GM12878 (cell line): ENCODE results near the gene ADAM19. TPM values are rescaled to one million over a fixed set of nuclear protein-coding genes. Genes with fewer than 3 reads are reported as not detected.

ENCODE experiments used
- BCLAF1 ChIP-seq: fragments of 450-650 bp; IDR thresholded peaks from 2 replicates; pipeline ENCODE4 v1.6.1; 2017; ENCODE audit warnings: antibody characterized with exemption, mild to moderate bottlenecking, moderate library complexity
- LARP7 ChIP-seq: fragments of 450-650 bp; IDR thresholded peaks from 2 replicates; pipeline ENCODE4 v1.6.1; 2017; ENCODE audit warnings: mild to moderate bottlenecking
- RAD51 ChIP-seq: fragments of 450-650 bp; IDR thresholded peaks from 2 replicates; pipeline ENCODE4 v1.6.1; 2016; ENCODE audit warnings: moderate library complexity, mild to moderate bottlenecking, inconsistent platforms
- RFX5 ChIP-seq: IDR thresholded peaks from 2 replicates; pipeline ENCODE4 v1.6.1; 2011; ENCODE audit warnings: low read depth, low read length, improper control_type of control experiment
- SMAD1 ChIP-seq: fragments of 450-650 bp; IDR thresholded peaks from 2 replicates; pipeline ENCODE4 v1.6.1; 2018; ENCODE audit warnings: mild to moderate bottlenecking, low read depth; ENCODE audit not compliant: partially characterized antibody
- TCF3 ChIP-seq: IDR thresholded peaks from 2 replicates; pipeline ENCODE4 v1.6.1; 2012; ENCODE audit warnings: low read depth, mild to moderate bottlenecking, low read length, borderline replicate concordance; ENCODE audit not compliant: insufficient read depth
- ZBTB4 ChIP-seq: fragments of 450-650 bp; formaldehyde crosslinking; IDR thresholded peaks from 2 replicates; pipeline ENCODE4 v1.4.0; 2022; ENCODE audit warnings: mild to moderate bottlenecking, moderate library complexity
- ZNF24 ChIP-seq: fragments of 450-650 bp; IDR thresholded peaks from 2 replicates; pipeline ENCODE4 v1.6.1; 2017; ENCODE audit warnings: antibody characterized with exemption, mild to moderate bottlenecking
- polyA plus RNA-seq, 11 experiments: library from polyadenylated mRNA; depleted of rRNA in 4 of 11; unstranded in 6 of 11; stranded (reverse) in 5 of 11; fragments of >200 nt; fragmentation: Nextera tagmentation in 4 of 11; fragmentation: Illumina TruSeq in 1 of 11; extraction: Ambion mirVana in 4 of 11; extraction: Trizol in 1 of 11; gene quantifications; 1 replicate in 1 of 11; 2 replicates in 10 of 11; pipeline versions ENCODE4 v1.2.1 to v1.2.3, GENCODE V29; 2011 to 2016; ENCODE audit warnings: inconsistent platforms in 2 of 11, missing spikeins in 2 of 11, low read depth in 1 of 11
- total RNA-seq, 4 experiments: library from RNA; depleted of rRNA in 3 of 4; stranded (reverse); fragments of >200 nt in 3 of 4; fragmentation: Illumina TruSeq in 1 of 4; extraction: Trizol in 1 of 4; gene quantifications; 2 replicates each; pipeline versions ENCODE4 v1.2.1 to v1.2.3, GENCODE V29; 2013 to 2021

ADAM19 gene
- total and polyA plus RNA-seq, 10 of the 15 experiments (the other 5 are each of a cell fraction or from before 2014, with no cell fraction given), result 16.0 to 92.8 (median 44.7) TPM

- TF ChIP-seq BCLAF1 (no peak), ZNF24 (no peak), LARP7 (no peak), ZBTB4 (CRISPR knock-in tag) (no peak), TCF3 (no peak), SMAD1 (no peak), RFX5 (no peak), RAD51 (no peak)
Measured at GRCh38 chr5:157445745-157446411, 129.7 kb downstream of the ADAM19 start (continued).
